Mesendoderm (in vitro differentiated cells): ENCODE data around the gene GOLGA6L10.
"Not testable (repeated sequence)": the region's sequence is repeated elsewhere in the genome, so short reads cannot be mapped to it uniquely, and the experiment has no call there.

Experiments
- DNase-seq: peaks from one replicate; pipeline ENCODE4 v3.0.0; 2013
- H2AK5ac ChIP-seq: 2 replicates; pipeline ENCODE4 v1.6.1; 2013; ENCODE audit warnings: low read length, inconsistent platforms
- H2BK120ac ChIP-seq: 2 replicates; pipeline ENCODE4 v1.6.1; 2013; ENCODE audit warnings: low read depth, mild to moderate bottlenecking, low read length, moderate library complexity, mixed read lengths
- H2BK15ac ChIP-seq: replicated peaks from 2 replicates; pipeline ENCODE4 v1.6.1; 2013; ENCODE audit warnings: low read depth, mild to moderate bottlenecking, moderate library complexity
- H2BK5ac ChIP-seq: 2 replicates; pipeline ENCODE4 v1.6.1; 2013; ENCODE audit warnings: low read length, inconsistent platforms
- H3K18ac ChIP-seq: 2 replicates; pipeline ENCODE4 v1.6.1; 2013; ENCODE audit warnings: mild to moderate bottlenecking, low read length, mixed read lengths
- H3K23ac ChIP-seq: one replicate; pipeline ENCODE4 v1.6.1; 2013; ENCODE audit warnings: low read length
- H3K27ac ChIP-seq: 2 replicates; pipeline ENCODE4 v1.5.1; 2013; ENCODE audit warnings: low read depth, mild to moderate bottlenecking, inconsistent platforms, low read length, moderate library complexity
- H3K27me3 ChIP-seq: 2 replicates; pipeline ENCODE4 v1.6.1; 2013; ENCODE audit warnings: low read length, control low read depth, mild to moderate bottlenecking, inconsistent platforms; ENCODE audit not compliant: insufficient read depth, poor library complexity
- H3K36me3 ChIP-seq: 2 replicates; pipeline ENCODE4 v1.6.1; 2013; ENCODE audit warnings: low read length, inconsistent platforms; ENCODE audit not compliant: control insufficient read depth, insufficient read depth
- H3K4ac ChIP-seq: one replicate; pipeline ENCODE4 v1.6.1; 2013; ENCODE audit warnings: low read depth, mild to moderate bottlenecking, low read length, moderate library complexity
- H3K4me1 ChIP-seq: 2 replicates; pipeline ENCODE4 v1.6.1; 2013; ENCODE audit warnings: low read depth, low read length, inconsistent platforms; ENCODE audit not compliant: control insufficient read depth
- H3K4me2 ChIP-seq: 2 replicates; pipeline ENCODE4 v1.6.1; 2013; ENCODE audit warnings: low read length
- H3K4me3 ChIP-seq: 2 replicates; pipeline ENCODE4 v1.5.1; 2013; ENCODE audit warnings: mild to moderate bottlenecking, low read length
- H3K56ac ChIP-seq: one replicate; pipeline ENCODE4 v1.6.1; 2013; ENCODE audit warnings: low read length
- H3K79me1 ChIP-seq: 2 replicates; pipeline ENCODE4 v1.6.1; 2013; ENCODE audit warnings: low read length, inconsistent platforms
- H3K79me2 ChIP-seq: 2 replicates; pipeline ENCODE4 v1.6.1; 2013; ENCODE audit warnings: mild to moderate bottlenecking, low read length; ENCODE audit not compliant: control insufficient read depth, insufficient read depth
- H3K9ac ChIP-seq: 2 replicates; pipeline ENCODE4 v1.6.1; 2013; ENCODE audit warnings: low read length, inconsistent platforms
- H4K5ac ChIP-seq: one replicate; pipeline ENCODE4 v1.6.1; 2013; ENCODE audit warnings: low read length
- H4K8ac ChIP-seq: one replicate; pipeline ENCODE4 v1.6.1; 2013; ENCODE audit warnings: low read depth, mild to moderate bottlenecking, control low read depth, low read length, moderate library complexity
- WGBS: extraction: QIAGEN DNeasy Blood & Tissue Kit; methylation state at CpG from one replicate; pipeline ENCODE4 v1.1.7; 2013; ENCODE audit warnings: low lambda C conversion rate, missing lambda C conversion rate; ENCODE audit not compliant: insufficient coverage; ENCODE audit errors: extremely low coverage; 5-methylcytosine and 5-hydroxymethylcytosine counted together

GOLGA6L10 gene

DNA sequence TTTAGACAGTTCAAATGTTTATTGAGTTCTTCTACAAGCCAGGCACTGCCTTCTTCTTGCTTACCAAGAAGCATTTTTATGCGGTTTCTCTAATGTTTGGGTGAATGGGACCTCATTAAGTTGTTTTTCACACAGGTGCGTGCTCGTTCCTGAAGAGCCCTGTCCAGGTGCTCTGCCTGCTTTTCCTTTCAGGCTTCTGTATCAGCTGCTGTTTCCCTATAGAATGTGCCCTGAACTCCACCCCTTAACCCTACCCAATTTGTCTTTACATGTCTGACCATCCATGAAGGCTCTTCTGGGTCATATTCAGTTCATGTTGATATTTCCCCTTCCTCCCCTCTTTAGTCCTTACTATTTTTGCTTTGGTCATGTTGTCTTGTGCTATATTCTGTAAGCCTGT is 22.4 kb upstream of the GOLGA6L10 start:
- H3K4ac ChIP-seq: no peak overlapping the region
- H3K56ac ChIP-seq: no peak overlapping the region
- H3K79me1 ChIP-seq: peaks cover 1% of the 10 kb centered on the region
- no peaks in the 10 kb centered on the region for H3K4me1 ChIP-seq
- no peak overlapping the region for H2AK5ac ChIP-seq
- peaks cover 2% of the 10 kb centered on the region for H3K79me2 ChIP-seq
- no peak overlapping the region for H4K5ac ChIP-seq
- H4K8ac ChIP-seq: no peak overlapping the region
- no peak for DNase-seq
- H3K18ac ChIP-seq: no peak overlapping the region
- no peak overlapping the region for H2BK120ac ChIP-seq
- H3K27me3 ChIP-seq: no peaks in the 10 kb centered on the region
- no peak overlapping the region for H2BK15ac ChIP-seq
- H3K4me3 ChIP-seq: no peak overlapping the region
- H3K27ac ChIP-seq: no peak overlapping the region
- no peak overlapping the region for H3K9ac ChIP-seq
- WGBS: no CpG with 5 or more reads among the region's 3 CpGs
- no peaks in the 10 kb centered on the region for H3K36me3 ChIP-seq
- no peak overlapping the region for H2BK5ac ChIP-seq
- no peak overlapping the region for H3K23ac ChIP-seq
- no peak overlapping the region for H3K4me2 ChIP-seq

DNA sequence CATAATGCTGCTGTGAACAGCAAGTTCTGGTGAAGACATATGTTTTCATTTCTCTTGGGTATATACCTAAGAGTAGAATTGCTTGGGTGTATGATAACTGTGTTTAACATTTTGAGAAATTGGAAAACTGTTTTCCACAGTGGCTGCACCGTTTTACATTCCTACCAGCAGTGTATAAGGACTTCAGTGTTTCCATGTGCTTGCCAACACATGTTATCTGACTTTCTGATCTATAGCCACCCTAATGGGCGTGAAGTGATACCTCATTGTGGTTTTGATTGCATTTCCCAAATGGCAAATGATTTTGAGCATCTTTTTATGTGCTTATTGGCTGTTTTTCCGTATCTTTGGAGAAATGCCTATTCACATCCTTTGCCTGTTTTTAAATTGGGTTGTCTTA is 18.5 kb upstream of the GOLGA6L10 start:
- WGBS: no CpG with 5 or more reads among the region's 3 CpGs

DNA sequence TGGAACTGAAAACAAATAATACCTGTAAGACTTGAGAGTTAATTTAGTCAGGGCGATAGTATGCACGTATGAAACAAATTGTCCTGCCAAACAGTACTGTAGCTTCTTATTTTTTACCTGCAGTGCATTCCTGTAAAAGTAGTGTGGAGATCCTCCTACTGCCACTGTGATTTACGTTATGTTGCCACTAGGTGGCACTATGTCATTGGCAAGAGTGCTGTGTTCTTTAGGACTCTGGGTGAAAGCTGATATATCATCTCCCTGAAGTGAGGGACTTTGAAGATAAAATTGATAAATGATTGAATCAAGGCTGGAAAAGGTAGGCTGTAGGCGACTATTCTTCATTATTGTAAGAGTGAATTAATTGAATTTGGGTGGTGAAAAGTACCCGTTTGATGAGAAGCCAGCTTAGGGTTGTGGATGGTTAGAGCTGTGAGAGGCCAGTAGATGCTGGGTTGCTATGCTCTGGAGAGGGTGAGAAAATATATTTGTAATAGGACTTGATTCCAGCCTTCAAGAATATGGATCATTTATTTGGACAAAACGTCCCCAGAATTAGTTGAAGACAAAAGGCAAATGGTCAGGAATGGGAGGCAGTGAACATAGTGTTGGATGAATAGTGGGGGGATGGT is 16.5 kb upstream of the GOLGA6L10 start:
- not testable (repeated sequence) for H3K27me3 ChIP-seq, H3K4me3 ChIP-seq, H4K8ac ChIP-seq, H3K79me1 ChIP-seq, H2BK5ac ChIP-seq, H3K56ac ChIP-seq, H3K4ac ChIP-seq, H3K18ac ChIP-seq, H2BK120ac ChIP-seq, H4K5ac ChIP-seq, H3K4me2 ChIP-seq, DNase-seq, H3K79me2 ChIP-seq, H3K4me1 ChIP-seq, H3K27ac ChIP-seq, H2BK15ac ChIP-seq, H2AK5ac ChIP-seq, H3K36me3 ChIP-seq, H3K23ac ChIP-seq, H3K9ac ChIP-seq
- no CpG with 5 or more reads among the region's 6 CpGs for WGBS

More for the DNA sequence above, 18.5 kb upstream of the GOLGA6L10 start:
- not testable (repeated sequence) for H2BK120ac ChIP-seq, H3K23ac ChIP-seq, H3K4me1 ChIP-seq, H3K4me2 ChIP-seq, H3K27ac ChIP-seq, H3K27me3 ChIP-seq, H3K4ac ChIP-seq, H3K79me1 ChIP-seq, H2BK5ac ChIP-seq, H3K9ac ChIP-seq, H4K5ac ChIP-seq, H3K18ac ChIP-seq, H2BK15ac ChIP-seq, H4K8ac ChIP-seq, DNase-seq, H3K36me3 ChIP-seq, H3K56ac ChIP-seq, H2AK5ac ChIP-seq, H3K79me2 ChIP-seq, H3K4me3 ChIP-seq

- H2AK5ac ChIP-seq, H2BK15ac ChIP-seq, H3K9ac ChIP-seq, H3K27me3 ChIP-seq, H3K4me2 ChIP-seq, H3K79me2 ChIP-seq, H3K18ac ChIP-seq, H2BK5ac ChIP-seq, H2BK120ac ChIP-seq, H3K36me3 ChIP-seq, H3K27ac ChIP-seq, H3K4ac ChIP-seq, H4K8ac ChIP-seq, H3K23ac ChIP-seq, H3K4me1 ChIP-seq, H4K5ac ChIP-seq, H3K56ac ChIP-seq, H3K4me3 ChIP-seq, H3K79me1 ChIP-seq, DNase-seq: not testable (repeated sequence)
- WGBS: no CpG with 5 or more reads among the region's 3 CpGs
Observed at GRCh38 chr15:82364548-82364947, 15.3 kb upstream of the GOLGA6L10 start.

- H2BK120ac ChIP-seq, H3K36me3 ChIP-seq, H3K4me3 ChIP-seq, H3K79me2 ChIP-seq, H3K4ac ChIP-seq, H3K27ac ChIP-seq, H4K5ac ChIP-seq, H3K79me1 ChIP-seq, H2BK5ac ChIP-seq, H3K4me1 ChIP-seq, H3K56ac ChIP-seq, H3K27me3 ChIP-seq, DNase-seq, H3K23ac ChIP-seq, H2AK5ac ChIP-seq, H3K9ac ChIP-seq, H3K18ac ChIP-seq, H4K8ac ChIP-seq, H2BK15ac ChIP-seq, H3K4me2 ChIP-seq: not testable (repeated sequence)
- WGBS: no CpG with 5 or more reads among the region's 3 CpGs
Observed at GRCh38 chr15:82362790-82363189, 13.5 kb upstream of the GOLGA6L10 start.

GRCh38 chr15:82360618-82361017 is 11.3 kb upstream of the GOLGA6L10 start:
- H4K5ac ChIP-seq, H3K4me1 ChIP-seq, H3K4me3 ChIP-seq, H3K79me2 ChIP-seq, H4K8ac ChIP-seq, H3K4ac ChIP-seq, H2BK120ac ChIP-seq, H3K27me3 ChIP-seq, H3K27ac ChIP-seq, H3K23ac ChIP-seq, H2BK5ac ChIP-seq, H3K56ac ChIP-seq, DNase-seq, H2BK15ac ChIP-seq, H3K79me1 ChIP-seq, H3K36me3 ChIP-seq, H3K18ac ChIP-seq, H3K4me2 ChIP-seq, H3K9ac ChIP-seq, H2AK5ac ChIP-seq: not testable (repeated sequence)
- WGBS: no CpG with 5 or more reads among the region's 7 CpGs
